HG03460 (cell line): ENCODE data around the gene TRIM8.
A peak's percentile ranks its signal among the peaks of the same experiment; 100 is the strongest.
"Not testable (repeated sequence)": the region's sequence is repeated elsewhere in the genome, so short reads cannot be mapped to it uniquely, and the experiment has no call there.

ENCODE experiments used
- ATAC-seq: cut with Tn5 transposase; IDR thresholded peaks from one replicate; pipeline ENCODE4 v1.9.1; 2021; ENCODE audit not compliant: unreplicated experiment

TRIM8 gene

DNA sequence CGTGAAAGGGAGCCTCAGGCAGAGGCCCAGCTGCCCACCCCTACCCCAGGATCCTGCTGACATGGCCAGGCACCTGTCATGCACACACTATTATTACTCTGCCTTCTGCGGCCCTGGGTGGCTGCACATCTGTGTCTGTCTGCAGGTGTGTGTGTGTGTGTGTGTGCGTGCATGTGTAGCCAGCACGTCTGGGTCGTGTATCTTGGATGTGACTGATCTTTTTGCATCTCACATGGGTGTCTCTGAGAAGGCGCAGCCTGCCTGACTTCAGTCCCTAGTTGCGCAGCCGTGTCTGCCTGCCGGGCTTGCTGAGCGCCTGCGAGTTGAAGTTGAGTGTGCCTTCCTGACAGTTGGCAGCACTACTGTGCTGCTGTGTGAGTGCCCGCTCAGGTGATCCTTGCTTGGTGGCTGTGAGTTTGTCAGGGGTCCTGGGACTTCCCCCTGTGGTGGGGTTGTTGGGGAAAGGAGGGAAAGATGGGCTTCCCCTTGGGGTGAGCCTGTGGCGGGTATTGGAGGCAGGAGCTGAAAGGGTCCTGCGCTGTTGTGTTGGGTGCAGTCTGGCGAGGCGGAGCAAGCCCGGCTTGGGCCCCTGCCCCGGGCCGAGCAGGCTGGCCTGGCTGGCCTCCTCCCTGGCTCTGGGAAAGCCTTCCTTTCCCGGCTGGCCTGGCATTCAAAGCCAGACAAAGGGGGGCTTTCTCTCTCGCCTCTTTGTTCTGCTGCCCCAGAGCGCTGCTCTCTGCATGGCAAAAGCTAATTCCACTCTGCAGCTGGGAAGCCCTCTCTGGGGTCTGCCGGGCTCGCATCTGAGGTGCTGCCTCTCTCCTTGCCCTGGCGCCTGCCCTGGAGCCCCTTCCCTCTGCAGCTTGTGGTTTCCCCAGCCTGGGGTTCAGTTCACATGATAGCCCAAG is 4.9 kb downstream of the TRIM8 start:
- ATAC-seq = no peak

- ATAC-seq = no peak
Observed at GRCh38 chr10:102649797-102650654, 5.7 kb downstream of the TRIM8 start.

GRCh38 chr10:102650655-102651454 is 6.6 kb downstream of the TRIM8 start:
- ATAC-seq = no peak

DNA sequence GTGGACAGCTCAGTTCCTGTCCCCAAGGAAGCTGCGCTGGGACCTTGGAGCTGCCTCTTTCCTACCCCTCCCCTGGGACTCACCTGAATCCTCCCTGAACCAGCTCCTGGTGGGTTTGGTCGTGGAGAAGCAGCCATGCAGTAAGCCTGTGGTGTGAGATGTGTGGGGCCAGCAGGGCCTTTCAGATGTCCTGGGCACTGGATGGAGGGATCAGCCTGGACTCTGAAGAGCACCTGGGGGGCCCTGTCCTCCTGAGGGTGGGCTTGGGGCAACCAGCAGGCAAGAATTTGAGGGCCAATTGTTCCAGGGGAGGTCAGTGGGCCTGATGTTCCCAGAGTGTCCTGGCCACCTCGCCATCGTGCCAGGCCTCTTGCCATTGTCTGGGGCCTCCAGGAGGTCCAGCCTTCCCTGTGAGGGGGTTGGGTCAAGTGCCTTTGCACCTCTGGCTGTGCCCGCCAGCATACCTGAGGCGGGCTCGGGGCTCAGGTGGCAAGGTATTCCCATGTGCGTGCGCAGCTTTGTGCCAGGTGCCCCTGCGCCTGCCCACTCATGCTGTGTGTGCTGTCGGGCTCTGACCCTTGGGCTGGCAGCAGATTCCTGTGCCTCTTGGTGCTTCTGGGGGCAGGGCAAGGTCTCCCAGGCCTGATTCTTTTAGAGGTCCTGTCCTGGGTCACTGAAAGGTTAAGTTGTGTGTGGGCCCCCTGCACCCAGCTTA is 7.3 kb downstream of the TRIM8 start:
- no peak for ATAC-seq

GRCh38 chr10:102652170-102652916 is 8.1 kb downstream of the TRIM8 start:
- no peak for ATAC-seq

DNA sequence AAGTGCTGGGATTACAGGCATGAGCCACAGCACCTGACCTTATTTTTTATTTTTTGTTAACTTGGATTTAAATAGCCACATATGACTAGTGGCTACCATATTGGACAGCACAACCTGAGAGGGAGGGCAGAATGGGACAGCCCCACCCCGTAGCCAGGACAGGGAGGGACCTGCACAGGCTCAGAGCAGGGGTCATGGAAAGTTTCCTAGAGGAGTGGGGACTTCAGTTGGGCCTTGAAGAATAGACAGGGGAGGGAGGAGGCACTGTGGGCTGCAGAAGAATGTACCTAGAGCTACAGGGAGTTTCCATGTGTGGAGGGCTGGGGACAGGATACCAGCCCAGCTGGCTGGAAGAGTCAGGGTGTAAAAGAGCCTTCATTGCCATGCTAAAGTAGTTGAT is 8.8 kb downstream of the TRIM8 start:
- no peak for ATAC-seq

DNA sequence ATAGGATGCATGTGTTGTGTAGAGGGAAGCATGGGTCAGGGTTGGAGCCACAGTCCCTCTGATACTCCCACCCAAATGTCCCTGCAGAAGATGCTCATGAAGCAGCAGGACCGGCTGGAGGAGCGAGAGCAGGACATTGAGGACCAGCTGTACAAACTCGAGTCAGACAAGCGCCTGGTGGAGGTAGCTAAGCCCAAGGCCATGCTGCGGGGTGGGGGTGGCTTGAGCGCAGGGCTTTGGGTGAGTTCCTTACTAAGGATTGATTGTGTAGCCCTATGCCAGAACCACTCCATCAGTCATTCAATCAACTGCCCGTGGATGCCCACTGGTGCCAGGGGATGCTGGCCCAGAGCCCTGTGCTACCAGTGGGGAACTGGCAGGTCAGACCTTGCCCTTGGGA is 10.3 kb downstream of the TRIM8 start:
- ATAC-seq = no peak

GRCh38 chr10:102654969-102655368 is 10.7 kb downstream of the TRIM8 start:
- ATAC-seq = no peak

GRCh38 chr10:102656026-102656425 is 11.7 kb downstream of the TRIM8 start:
- ATAC-seq = no peak

DNA sequence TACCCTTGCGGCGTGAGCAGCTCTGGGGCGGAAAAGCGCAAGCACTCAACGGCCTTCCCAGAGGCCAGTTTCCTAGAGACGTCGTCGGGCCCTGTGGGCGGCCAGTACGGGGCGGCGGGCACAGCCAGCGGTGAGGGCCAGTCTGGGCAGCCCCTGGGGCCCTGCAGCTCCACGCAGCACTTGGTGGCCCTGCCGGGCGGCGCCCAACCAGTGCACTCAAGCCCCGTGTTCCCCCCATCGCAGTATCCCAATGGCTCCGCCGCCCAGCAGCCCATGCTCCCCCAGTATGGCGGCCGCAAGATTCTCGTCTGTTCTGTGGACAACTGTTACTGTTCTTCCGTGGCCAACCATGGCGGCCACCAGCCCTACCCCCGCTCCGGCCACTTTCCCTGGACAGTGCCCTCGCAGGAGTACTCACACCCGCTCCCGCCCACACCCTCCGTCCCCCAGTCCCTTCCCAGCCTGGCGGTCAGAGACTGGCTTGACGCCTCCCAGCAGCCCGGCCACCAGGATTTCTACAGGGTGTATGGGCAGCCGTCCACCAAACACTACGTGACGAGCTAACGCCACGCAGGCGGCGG is 12.6 kb downstream of the TRIM8 start:
- no peak for ATAC-seq

DNA sequence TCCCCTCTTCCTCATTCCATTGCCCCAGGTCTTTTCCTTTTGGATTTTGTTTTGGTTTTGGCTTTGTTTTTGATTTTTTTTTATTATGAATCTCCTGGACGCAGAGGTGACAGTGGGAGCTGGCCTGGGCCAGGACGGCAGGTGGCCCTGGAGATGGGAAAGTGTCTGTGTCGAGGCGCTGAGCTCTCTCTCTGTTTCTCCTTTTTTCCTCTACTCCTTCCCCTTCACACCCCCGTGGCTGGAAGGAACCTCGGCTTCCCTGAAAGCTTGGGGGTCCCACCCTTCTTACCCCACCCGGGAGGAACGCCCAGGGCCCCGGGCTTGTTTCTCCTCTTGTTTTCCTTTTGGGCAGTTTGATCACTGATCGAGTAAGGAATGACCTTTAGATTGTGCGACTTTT is 13.2 kb downstream of the TRIM8 start:
- no peak for ATAC-seq

GRCh38 chr10:102657984-102658724 is 13.9 kb downstream of the TRIM8 start:
- no peak for ATAC-seq

DNA sequence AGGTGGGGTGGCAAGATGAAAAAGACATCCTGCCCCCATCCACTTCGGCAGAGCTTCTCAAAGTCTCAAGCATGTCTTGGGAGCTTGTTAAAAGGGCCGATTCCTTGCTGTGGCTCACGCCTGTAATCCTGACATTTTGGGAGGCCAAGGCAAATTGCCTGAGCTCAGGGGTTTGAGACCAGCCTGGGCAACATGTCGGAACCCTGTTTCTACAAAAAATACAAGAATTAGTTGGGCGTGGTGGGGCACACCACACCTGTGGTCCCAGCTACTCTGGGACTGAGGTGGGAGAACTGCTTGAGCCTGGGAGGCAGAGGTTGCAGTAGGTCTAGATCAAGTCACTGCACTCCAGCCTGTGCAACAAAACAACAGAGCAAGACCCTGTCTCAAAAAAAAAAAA is 14.5 kb downstream of the TRIM8 start:
- no peak for ATAC-seq

DNA sequence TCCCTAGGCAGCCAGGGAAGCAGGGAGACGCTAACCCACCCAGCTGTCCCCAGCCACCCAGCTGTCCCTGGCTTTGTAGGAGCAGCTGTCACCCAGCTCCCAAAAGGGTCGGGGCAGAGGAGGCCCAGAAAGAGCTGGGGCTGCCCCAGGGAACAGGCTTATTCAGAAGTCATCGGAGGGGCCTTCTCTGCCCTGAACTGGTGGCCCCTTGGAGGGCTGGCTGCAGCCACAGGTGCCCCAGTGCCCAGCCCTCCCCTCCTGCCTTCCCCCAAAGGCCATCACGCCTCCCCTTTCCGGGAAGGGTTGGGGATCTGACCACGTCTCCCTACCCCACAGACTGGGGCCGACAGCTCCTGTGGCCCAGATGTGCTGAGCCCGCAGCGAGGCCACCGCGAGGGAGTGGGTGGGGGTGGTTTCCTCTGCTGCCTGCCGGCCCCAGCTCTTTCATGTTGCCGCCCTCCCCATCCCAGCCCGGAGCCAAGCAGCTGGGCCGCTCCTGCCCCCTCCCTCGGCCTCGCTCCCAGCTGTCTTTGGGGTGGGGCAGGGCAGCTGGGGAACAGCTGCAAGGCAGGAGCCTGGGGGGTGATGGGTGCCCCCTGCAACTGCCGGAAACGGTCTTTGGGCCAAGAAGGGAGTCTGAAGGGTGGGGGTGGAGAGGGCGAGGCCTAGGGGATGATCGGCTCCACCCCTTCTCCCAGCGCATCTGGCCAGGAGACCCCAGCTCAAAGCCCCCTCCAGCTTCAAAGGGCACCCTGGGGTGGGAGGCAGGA is 16.8 kb downstream of the TRIM8 start:
- ATAC-seq = peak; percentile 74

GRCh38 chr10:102661658-102662028 is 17.4 kb downstream of the TRIM8 start:
- peak; percentile 20 for ATAC-seq

- ATAC-seq = no peak
Observed at GRCh38 chr10:102665904-102666509, 21.7 kb downstream of the TRIM8 start.

DNA sequence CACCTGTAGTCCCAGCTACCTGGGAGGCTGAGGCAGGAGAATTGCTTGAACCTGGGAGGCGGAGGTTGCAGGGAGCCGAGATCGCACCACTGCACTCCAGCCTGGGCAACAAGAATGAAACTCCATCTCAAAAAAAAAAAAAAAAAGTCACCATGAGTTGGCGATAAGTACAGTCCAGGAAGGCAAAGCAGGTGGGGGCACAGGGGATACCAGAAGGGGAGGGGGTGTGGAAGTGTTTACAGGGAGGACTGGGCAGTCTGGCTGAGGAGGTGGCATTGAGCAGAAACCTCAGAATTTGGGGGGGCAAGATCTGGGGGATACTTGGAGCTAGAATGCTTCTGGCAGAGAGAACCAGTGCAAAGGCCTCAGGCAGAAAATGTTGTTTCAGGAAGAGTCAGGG is 23.1 kb downstream of the TRIM8 start:
- not testable (repeated sequence) for ATAC-seq
